CD4-positive, alpha-beta T cell treated with Interleukin-21 for 1 hour (primary cell): ENCODE measurements around the gene TMEM44.
"Not testable (repeated sequence)": the region's sequence is repeated elsewhere in the genome, so short reads cannot be mapped to it uniquely, and the experiment has no call there.

Source experiments
- DNase-seq: peaks from one replicate; pipeline ENCODE4 v3.0.0-alpha.2; 2020

The TMEM44 gene

DNA sequence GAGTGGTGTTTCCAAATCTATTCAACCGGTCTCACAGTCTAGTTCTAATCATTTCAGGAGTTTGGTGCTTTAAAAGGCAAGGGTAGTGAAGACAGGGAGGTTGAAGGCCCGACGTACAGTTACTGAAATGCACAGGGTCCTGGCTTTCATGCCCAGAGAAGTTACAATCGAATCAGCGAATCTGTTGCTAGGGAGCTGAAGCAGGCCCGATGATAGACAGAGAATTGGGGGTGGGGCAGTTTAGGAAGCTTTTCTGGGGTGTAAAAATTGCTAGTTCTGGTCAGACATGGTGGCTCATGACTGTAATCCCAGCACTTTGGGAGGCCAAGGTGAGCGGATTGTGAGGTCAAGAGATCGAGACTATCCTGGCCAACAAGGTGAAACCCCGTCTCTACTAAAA, 83.4 kb downstream of the TMEM44 start:
- DNase-seq: no peak

DNA sequence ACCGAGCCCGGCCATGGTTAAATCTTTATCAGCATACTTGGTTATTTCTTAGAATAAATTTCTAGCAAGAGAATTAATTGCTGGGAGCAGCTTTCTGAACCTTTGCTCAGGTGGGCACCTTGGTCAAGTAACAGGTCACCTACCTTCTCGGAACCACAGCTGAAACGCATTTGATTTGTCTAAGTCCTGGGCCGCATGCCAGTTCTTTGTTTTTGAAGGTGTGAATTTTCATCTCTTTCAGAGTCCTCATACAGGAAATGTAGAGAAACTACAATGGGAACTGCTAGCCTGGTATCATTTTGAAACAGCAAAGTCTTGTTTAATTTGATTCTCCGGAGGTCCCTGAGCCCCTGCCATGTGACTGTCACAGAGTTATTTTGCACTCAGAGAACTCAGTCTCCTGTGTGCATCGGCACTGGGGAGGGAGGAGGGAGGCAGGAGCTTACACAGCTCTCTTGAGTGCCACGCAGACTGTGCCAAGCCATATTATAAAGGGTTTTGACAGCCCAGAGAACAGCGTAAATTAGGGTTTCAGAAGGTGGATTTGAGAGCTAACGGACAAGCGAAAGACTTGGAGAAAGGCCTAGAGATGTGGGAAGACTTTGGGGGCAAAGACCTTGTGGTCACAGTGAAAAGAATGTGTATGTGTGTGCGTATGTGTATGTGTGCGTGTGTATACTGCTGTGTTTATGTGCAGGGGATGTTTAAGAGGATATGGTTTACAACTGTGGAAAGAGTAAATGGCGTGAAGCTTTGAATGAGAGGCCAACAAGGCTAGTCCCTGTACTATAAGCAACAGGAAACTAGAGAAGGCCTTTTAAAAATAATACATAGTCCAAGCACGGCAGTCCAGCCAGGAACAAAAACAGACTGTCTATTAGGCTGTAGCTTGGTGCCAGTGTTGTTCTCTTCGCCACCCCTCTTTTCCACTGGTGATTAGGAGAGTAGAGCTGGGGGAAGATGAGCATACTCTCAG, 84.6 kb downstream of the TMEM44 start:
- no peak for DNase-seq

DNA sequence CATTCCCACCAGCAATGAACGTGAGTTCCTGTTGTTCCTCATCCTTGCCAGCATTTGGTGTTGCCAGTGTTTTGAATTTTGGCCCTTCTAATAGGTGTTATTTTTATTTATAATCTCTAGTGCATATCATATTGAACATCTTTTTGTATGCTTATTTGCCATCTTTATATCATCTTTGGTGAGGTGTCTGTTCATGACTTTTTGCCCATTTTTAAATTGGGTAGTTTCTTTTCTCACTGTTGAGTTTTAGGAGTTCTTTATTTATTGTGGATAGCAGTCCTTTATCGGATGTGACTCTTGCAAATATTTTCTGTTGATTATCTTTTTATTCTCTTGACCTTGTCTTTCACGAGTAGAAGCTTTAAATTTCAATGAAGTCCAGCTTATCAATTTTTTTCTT, 86.2 kb downstream of the TMEM44 start:
- DNase-seq: no peak

DNA sequence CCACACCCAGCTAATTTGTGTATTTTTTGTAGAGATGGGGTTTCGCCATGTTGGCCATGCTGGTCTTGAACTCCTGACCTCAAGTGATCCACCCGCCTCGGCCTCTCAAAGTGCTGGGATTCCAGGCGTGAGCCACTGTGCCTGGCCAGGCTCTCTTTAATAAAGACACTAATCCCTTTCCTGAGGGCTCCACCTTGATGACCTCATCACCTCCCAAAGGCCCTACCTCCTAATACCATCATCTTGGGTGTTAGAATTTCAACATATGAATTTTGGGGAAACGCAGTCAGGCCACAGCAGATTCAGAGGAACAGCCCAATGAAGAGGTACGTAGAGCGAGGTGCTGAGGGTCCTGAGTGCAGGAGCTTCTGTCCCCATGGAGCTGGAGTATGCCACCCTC, 87.7 kb downstream of the TMEM44 start:
- DNase-seq: not testable (repeated sequence)

DNA sequence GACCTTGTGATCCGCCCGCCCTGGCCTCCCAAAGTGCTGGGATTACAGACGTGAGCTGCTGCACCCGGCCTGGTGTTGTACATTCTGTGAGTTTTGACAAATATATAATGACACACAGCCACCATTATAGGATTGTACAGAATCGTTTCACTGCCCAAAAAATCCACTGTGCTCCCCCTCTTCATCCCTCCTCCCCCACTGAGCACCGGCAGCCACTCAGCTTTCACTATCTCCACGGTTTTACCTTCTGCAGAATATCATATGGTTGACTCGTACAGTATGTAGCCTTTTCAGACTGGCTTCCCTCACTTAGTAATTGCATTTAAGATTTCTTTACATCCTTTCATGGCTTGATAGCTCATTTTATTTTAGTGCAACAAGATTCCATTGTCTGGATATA, 89.7 kb downstream of the TMEM44 start:
- no peak for DNase-seq

DNA sequence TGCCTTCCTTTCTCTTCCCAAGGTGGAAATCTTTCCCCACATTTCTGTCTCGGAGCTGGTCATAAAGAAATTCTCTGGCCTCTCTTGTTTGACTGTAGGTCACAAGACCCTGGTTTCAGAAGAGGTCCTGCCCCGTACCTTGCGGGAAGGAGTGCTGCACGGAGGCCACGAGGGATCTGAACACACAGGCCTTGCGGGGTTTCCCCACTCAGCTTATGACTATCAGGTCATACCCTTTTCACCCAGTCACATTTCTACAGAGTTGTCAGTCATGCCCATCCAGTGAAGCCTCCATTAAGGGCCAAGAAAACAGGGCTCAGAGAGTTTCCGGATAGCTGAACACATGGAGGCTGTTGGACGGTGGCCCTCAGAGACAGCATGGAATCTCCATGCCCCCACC, 91.7 kb downstream of the TMEM44 start:
- no peak for DNase-seq

DNA sequence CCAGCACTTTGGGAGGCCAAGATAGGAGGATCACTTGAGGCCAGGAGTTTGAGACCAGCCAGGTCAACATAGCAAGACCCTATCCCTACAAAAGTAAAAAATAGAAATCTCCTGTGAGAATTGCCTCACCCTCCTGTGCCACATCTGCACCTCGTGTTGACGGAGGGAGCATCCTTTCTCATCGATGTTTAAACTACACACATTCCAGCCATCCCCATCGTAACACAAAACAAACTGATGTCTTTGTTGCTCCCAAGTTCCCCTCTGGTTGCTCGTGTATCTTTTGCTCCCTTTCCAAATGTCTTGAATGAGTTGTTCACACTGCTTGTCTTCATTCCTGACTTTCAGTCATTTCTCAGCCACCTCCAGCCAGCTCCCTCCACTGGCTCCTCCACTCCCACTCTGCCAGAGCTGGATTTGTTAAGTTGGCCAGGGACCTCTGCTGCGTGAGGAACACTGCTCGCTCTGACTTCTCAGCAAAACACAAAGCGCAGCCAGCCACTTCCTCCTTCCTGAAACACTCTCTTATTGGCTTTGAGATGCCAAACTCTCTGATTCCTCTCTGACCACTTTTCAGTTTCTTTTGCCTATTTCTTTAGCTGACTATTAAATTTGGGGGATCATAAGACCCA, 92.8 kb downstream of the TMEM44 start:
- no peak for DNase-seq

DNA sequence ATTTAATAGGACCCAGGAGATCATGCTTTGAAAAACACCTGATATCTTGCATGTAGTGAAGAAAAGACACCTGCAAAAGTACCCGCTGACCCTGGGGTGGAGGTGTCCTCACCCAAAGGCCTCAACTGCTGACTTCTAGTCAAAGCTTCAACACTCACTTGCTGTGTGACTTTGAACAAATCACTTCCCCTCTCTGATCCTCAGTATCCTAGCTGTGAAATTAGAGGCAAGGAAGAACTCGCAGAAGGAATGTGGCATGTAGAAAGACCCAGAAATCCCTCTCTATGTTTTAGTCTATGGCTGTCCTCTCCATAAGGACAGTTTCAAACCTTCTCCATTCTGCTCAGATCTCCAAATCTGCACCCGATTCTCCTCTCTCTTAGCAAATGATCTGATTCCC, 93.7 kb downstream of the TMEM44 start:
- no peak for DNase-seq

DNA sequence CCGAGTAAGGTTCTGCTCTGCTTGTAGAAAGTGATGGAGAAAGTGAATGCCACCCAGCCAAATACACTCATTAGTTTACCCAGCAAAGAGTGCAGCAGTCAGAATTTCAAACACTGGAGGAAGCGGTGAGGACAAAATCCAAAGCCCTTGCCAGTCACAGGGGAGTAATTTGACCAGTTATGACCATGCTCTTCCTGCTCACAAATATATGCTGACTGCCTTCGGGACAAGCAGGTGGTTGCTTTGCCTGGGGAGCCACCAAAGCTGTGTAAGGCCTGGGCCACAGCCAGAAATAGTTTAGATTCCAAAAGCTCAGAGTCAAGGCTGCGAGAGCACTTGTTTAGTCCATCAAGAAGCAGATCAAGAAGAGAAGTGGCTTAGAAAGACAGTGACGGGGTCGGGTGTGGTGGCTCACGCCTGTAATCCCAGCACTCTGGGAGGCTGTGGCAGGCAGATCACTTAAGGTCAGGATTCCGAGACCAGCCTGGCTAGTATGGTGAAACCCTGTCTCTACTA, 95.4 kb downstream of the TMEM44 start:
- DNase-seq: no peak
